NB4 (cell line): ENCODE measurements around the gene AADAC.

Source experiments
- DNase-seq: peaks from one replicate; pipeline ENCODE4 v3.0.0; 2010; ENCODE audit warnings: low read depth
- H3K4me3 ChIP-seq: one replicate; pipeline ENCODE4 v1.5.1; 2011; ENCODE audit warnings: mild to moderate bottlenecking, low read depth, low read length, moderate library complexity
- CTCF ChIP-seq: IDR thresholded peaks from one replicate; pipeline ENCODE4 v1.5.1; 2012; ENCODE audit warnings: low read depth, low read length
- MYC ChIP-seq: IDR thresholded peaks from 2 replicates; pipeline ENCODE4 v1.6.1; 2011; ENCODE audit warnings: low read depth, low read length
- POLR2A ChIP-seq: IDR thresholded peaks from 2 replicates; pipeline ENCODE4 v1.6.1; 2011; ENCODE audit warnings: mild to moderate bottlenecking; ENCODE audit not compliant: insufficient read length; ENCODE audit errors: extremely low read depth
- TF ChIP-seq, protein P1 (sequence below): IDR thresholded peaks from 2 replicates; pipeline ENCODE4 v1.6.1; 2011; ENCODE audit warnings: low read depth, low read length

AADAC gene

GRCh38 chr3:151819910-151820309 lies 6.0 kb downstream of the AADAC start:
- TF ChIP-seq MYC (no peak), CTCF (no peak), POLR2A (no peak)
- TF ChIP-seq, protein P1, sequence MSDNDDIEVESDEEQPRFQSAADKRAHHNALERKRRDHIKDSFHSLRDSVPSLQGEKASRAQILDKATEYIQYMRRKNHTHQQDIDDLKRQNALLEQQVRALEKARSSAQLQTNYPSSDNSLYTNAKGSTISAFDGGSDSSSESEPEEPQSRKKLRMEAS = no peak

GRCh38 chr3:151827816-151828215 lies 13.9 kb downstream of the AADAC start:
- no peak overlapping the region for H3K4me3 ChIP-seq
- peak; percentile 16 for DNase-seq
- TF ChIP-seq, protein P1 = no peak
- TF ChIP-seq POLR2A (no peak), MYC (no peak), CTCF (no peak)

More at GRCh38 chr3:151819910-151820309, 6.0 kb downstream of the AADAC start:
- DNase-seq = no peak
- H3K4me3 ChIP-seq = no peak overlapping the region

- TF ChIP-seq MYC (no peak), CTCF (no peak), POLR2A (no peak)
- TF ChIP-seq, protein P1 = no peak
Measured at GRCh38 chr3:151835751-151836525, 22.0 kb downstream of the AADAC start.

DNA sequence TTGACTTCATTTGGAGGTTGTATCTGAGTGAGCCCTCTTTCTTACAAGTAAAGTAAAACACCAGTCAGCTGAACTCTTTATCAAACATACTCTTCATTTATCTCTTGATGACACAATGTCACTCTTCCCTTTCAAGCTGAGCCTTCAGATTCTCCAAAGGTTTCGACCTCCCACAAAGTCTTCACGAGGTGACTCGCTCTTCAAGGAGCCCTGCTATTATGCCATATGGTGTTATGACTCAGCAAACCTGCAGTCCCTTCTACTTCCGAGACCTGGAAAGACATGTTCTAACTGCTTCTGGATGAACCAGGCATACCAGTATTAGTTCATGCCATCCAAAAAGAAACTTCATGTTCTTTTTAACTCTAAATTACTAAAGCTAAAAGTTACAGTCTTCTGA lies 23.1 kb downstream of the AADAC start:
- DNase-seq = peak; percentile 84
- TF ChIP-seq, protein P1 = no peak
- TF ChIP-seq POLR2A (no peak), MYC (no peak), CTCF (no peak)
- no peak overlapping the region for H3K4me3 ChIP-seq

More at GRCh38 chr3:151835751-151836525, 22.0 kb downstream of the AADAC start:
- DNase-seq = peak; percentile 55
- no peak overlapping the region for H3K4me3 ChIP-seq

DNA sequence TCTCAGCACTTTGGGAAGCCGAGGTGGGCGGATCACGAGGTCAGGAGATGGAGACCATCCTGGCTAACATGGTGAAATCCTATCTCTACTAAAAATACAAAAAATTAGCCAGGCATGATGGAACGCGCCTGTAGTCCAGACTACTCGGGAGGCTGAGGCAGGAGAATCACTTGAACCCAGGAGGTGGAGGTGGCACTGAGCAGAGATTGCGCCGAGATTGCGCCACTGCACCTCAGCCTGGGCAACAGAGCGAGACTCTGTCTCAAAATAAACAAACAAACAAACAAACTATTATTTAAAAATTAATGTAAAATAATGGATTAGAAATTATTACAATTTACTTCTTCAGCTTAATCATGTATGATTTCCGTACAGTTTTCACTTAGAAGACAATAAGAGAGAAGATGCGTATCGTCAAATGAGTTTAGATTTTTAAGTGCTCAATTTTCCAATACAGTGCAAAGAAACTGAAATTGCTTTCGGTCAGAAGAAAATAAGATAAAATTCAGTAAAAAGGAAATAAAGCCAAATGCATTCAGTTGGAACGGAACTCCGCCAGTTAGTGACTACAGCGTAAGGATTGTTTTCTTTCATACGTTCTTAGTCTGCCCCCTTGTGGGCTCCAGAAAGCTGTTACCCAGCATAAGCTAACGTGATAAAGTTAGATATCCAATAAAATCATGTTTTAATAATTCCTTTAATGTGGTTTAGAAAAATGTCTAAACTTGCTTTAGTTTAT lies 24.8 kb downstream of the AADAC start:
- TF ChIP-seq MYC (no peak), CTCF (peak; percentile 61), POLR2A (no peak)
- TF ChIP-seq, protein P1 = no peak
- no peak overlapping the region for H3K4me3 ChIP-seq
- peak; percentile 82 for DNase-seq
